ENCODE measurements around the gene ELMOD2. TPM values are rescaled to one million over a fixed set of nuclear protein-coding genes. Genes with fewer than 3 reads are reported as not detected.

ELMOD2 gene
- total and polyA plus RNA-seq, 2 of the 13 experiments (the other 11 are each of a cell fraction or from before 2014, with no cell fraction given) = 10.2 to 38.1 TPM

DNA sequence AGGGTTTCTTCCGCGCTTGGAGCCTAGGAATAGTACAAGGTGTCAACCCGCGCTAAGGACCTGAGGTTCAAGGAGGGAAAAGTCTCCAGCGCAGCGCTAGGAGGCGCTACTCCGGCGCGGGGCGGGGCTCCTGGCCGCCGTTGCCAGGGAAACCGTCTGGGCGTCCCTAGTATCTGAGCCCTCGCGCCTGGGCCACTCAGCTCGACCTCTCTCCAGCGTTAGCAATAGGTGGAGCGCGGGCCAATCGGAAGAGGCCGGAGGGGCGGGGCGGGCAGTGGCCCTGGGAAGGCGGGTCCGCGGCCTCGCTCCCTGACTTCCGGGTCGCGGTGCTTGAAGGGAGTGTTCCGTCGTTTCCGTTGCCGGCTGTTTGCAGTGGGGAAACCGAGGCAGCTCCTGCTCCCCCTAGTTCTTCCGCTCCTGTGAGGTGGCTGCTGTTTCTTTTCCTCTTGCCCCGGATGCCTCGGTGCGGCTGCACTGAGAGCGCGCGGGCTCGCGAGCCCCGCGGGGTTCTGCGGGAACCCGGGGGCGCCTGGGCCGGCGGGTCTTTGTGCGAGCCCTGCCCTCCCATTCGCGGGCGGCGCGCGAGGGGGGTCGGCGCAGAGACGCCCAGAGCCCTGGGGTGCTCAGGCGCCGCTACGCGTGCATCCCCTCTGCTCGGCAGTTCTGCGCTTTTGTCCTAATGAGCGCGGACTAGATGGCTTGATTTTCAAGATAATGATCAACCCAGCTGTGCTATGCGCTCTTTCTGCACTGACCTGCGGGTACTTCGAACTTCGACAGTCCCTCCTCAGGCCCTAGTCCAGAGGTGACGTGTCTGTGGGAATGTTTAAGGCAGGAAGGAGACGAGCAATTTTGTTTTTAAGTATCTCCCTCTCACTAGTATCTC, at the start of gene ELMOD2 (continued):
- TF ChIP-seq ZNF318 (CRISPR knock-in tag; IDR thresholded peaks at IDR 0.05) (no peak), ZNF136 (CRISPR knock-in tag; IDR thresholded peaks at IDR 0.05; ENCODE audit: low read depth) (peak; percentile 90), KDM5B (CRISPR knock-in tag; IDR thresholded peaks at IDR 0.05; ENCODE audit: borderline replicate concordance) (peak; percentile 93; the same call in 1 of the 2 replicates), ZMAT3 (CRISPR knock-in tag; conservative IDR thresholded peaks at IDR 0.05) (no peak), ETV6 (CRISPR knock-in tag; conservative IDR thresholded peaks at IDR 0.05) (no peak), ZNF773 (CRISPR knock-in tag; IDR thresholded peaks at IDR 0.05; ENCODE audit: borderline replicate concordance) (no peak), ZNF451 (CRISPR knock-in tag; IDR thresholded peaks at IDR 0.05) (0 out of 2 replicates have a peak, but pooled peaks have one; percentile 64), NFE2L2 (IDR thresholded peaks at IDR 0.05; ENCODE audit: low read length) (no peak), HDAC2 (CRISPR knock-in tag; IDR thresholded peaks at IDR 0.05) (peak; percentile 64), RARA (CRISPR knock-in tag; IDR thresholded peaks at IDR 0.05) (peak; percentile 31; the same call in 1 of the 2 replicates), FOXP4 (CRISPR knock-in tag; IDR thresholded peaks at IDR 0.05) (peak; percentile 62)
- TF ChIP-seq, protein P1, sequence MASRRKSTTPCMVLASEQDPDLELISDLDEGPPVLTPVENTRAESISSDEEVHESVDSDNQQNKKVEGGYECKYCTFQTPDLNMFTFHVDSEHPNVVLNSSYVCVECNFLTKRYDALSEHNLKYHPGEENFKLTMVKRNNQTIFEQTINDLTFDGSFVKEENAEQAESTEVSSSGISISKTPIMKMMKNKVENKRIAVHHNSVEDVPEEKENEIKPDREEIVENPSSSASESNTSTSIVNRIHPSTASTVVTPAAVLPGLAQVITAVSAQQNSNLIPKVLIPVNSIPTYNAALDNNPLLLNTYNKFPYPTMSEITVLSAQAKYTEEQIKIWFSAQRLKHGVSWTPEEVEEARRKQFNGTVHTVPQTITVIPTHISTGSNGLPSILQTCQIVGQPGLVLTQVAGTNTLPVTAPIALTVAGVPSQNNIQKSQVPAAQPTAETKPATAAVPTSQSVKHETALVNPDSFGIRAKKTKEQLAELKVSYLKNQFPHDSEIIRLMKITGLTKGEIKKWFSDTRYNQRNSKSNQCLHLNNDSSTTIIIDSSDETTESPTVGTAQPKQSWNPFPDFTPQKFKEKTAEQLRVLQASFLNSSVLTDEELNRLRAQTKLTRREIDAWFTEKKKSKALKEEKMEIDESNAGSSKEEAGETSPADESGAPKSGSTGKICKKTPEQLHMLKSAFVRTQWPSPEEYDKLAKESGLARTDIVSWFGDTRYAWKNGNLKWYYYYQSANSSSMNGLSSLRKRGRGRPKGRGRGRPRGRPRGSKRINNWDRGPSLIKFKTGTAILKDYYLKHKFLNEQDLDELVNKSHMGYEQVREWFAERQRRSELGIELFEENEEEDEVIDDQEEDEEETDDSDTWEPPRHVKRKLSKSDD (CRISPR knock-in tag; IDR thresholded peaks at IDR 0.05; ENCODE audit: low read depth) = no peak
